Hepatocyte (in vitro differentiated cells): ENCODE data around the gene JCHAIN. TPM values are rescaled to one million over a fixed set of nuclear protein-coding genes. Genes with fewer than 3 reads are reported as not detected.
"Not testable (repeated sequence)": the region's sequence is repeated elsewhere in the genome, so short reads cannot be mapped to it uniquely, and the experiment has no call there.

ENCODE experiments used
- DNase-seq: peaks from one replicate; pipeline ENCODE4 v3.0.0-alpha.2; 2016; ENCODE audit warnings: low spot score
- H2AFZ ChIP-seq: fragments of 200-600 bp; sonication (generic); 2 replicates; pipeline ENCODE4 v1.6.0; 2016; ENCODE audit warnings: antibody characterized with exemption, mild to moderate bottlenecking
- H3K27ac ChIP-seq: fragments of 200-600 bp; sonication (generic); 2 replicates; pipeline ENCODE4 v1.5.1; 2016; ENCODE audit warnings: mild to moderate bottlenecking
- H3K27me3 ChIP-seq: fragments of 200-600 bp; sonication (generic); 2 replicates; pipeline ENCODE4 v1.6.1; 2016
- H3K36me3 ChIP-seq: fragments of 200-600 bp; sonication (generic); replicated peaks from 2 replicates; pipeline ENCODE4 v1.5.1; 2016; ENCODE audit warnings: low read depth; ENCODE audit not compliant: insufficient read depth
- H3K4me1 ChIP-seq: fragments of 200-600 bp; sonication (generic); 2 replicates; pipeline ENCODE4 v1.5.1; 2016; ENCODE audit warnings: mild to moderate bottlenecking, moderate library complexity; ENCODE audit not compliant: insufficient read depth
- H3K4me2 ChIP-seq: fragments of 200-600 bp; sonication (generic); 2 replicates; pipeline ENCODE4 v1.6.0; 2016
- H3K4me3 ChIP-seq: fragments of 200-600 bp; sonication (generic); 2 replicates; pipeline ENCODE4 v1.5.1; 2016; ENCODE audit warnings: mild to moderate bottlenecking
- H3K79me2 ChIP-seq: fragments of 200-600 bp; sonication (generic); 2 replicates; pipeline ENCODE4 v1.6.0; 2017; ENCODE audit warnings: mild to moderate bottlenecking
- H3K9me2 ChIP-seq: fragments of 200-600 bp; sonication (generic); replicated peaks from 2 replicates; pipeline ENCODE4 v1.6.0; 2017; ENCODE audit warnings: mild to moderate bottlenecking; ENCODE audit not compliant: insufficient read depth
- H3K9me3 ChIP-seq: fragments of 200-600 bp; sonication (generic); 2 replicates; pipeline ENCODE4 v1.5.1; 2016; ENCODE audit warnings: low read depth, mild to moderate bottlenecking
- H4K20me1 ChIP-seq: fragments of 200-600 bp; sonication (generic); 2 replicates; pipeline ENCODE4 v1.6.0; 2016; ENCODE audit warnings: mild to moderate bottlenecking; ENCODE audit not compliant: insufficient read depth, poor library complexity, severe bottlenecking
- CTCF ChIP-seq: fragments of 200-600 bp; sonication (generic); IDR thresholded peaks from 2 replicates; pipeline ENCODE4 v1.5.1; 2016; ENCODE audit warnings: antibody characterized with exemption, mild to moderate bottlenecking; ENCODE audit not compliant: poor library complexity
- EZH2 ChIP-seq: fragments of 200-600 bp; sonication (generic); IDR thresholded peaks from 2 replicates; pipeline ENCODE4 v1.6.1; 2016; ENCODE audit warnings: antibody characterized with exemption, mild to moderate bottlenecking, borderline replicate concordance
- EZH2phosphoT487 ChIP-seq: fragments of 200-600 bp; sonication (generic); IDR thresholded peaks from one replicate; pipeline ENCODE4 v1.6.1; 2018; ENCODE audit warnings: antibody characterized with exemption, mild to moderate bottlenecking, low read depth, moderate library complexity; ENCODE audit not compliant: unreplicated experiment, severe bottlenecking
- whole genome bisulfite sequencing: methylation state at CpG from one replicate; pipeline ENCODE4 v1.1.6; 2016; ENCODE audit warnings: low lambda C conversion rate; ENCODE audit errors: missing lambda C conversion rate; 5-methylcytosine and 5-hydroxymethylcytosine counted together
- polyA plus RNA-seq: library from polyadenylated mRNA; unstranded; fragments of >200 nt; fragmentation: Nextera tagmentation; extraction: Ambion mirVana; gene quantifications from 2 replicates; pipeline ENCODE4 v1.2.1, GENCODE V29; 2016
- total RNA-seq: library from RNA; depleted of rRNA; stranded (reverse); fragments of >200 nt; gene quantifications from 2 replicates; pipeline ENCODE4 v1.2.3, GENCODE V29; 2014

The JCHAIN gene
- total and polyA plus RNA-seq, 2 experiments from 2014 or later: not detected

GRCh38 chr4:70704931-70705182 is 38.5 kb upstream of the JCHAIN start:
- no peaks in the 10 kb centered on the region for H4K20me1 ChIP-seq
- H3K9me2 ChIP-seq: no peaks in the 10 kb centered on the region
- no peak for DNase-seq
- peak overlapping the region; percentile 94 for H3K27ac ChIP-seq
- no peaks in the 10 kb centered on the region for H3K27me3 ChIP-seq
- H3K4me3 ChIP-seq: peak overlapping the region; percentile 49
- WGBS: 1% methylated on average over 14 of the region's 39 CpGs
- peak overlapping the region; percentile 66 for H2AFZ ChIP-seq
- H3K36me3 ChIP-seq: no peaks in the 10 kb centered on the region
- H3K4me1 ChIP-seq: peaks cover 11% of the 10 kb centered on the region
- H3K4me2 ChIP-seq: peak overlapping the region; percentile 87
- H3K79me2 ChIP-seq: peaks cover 35% of the 10 kb centered on the region
- H3K9me3 ChIP-seq: no peaks in the 10 kb centered on the region
- TF ChIP-seq CTCF (no peak), EZH2phosphoT487 (no peak), EZH2 (no peak)

GRCh38 chr4:70704215-70704930 is 38.1 kb upstream of the JCHAIN start:
- no peaks in the 10 kb centered on the region for H3K27me3 ChIP-seq
- peaks cover 30% of the 10 kb centered on the region for H3K79me2 ChIP-seq
- peak overlapping the region; percentile 87 for H3K4me2 ChIP-seq
- DNase-seq: peak; percentile 95
- TF ChIP-seq CTCF: peak; percentile 57
- no peak for TF ChIP-seq EZH2phosphoT487
- no peak for TF ChIP-seq EZH2
- H2AFZ ChIP-seq: peak overlapping the region; percentile 66
- WGBS: 2% methylated on average over 28 of the region's 58 CpGs
- H4K20me1 ChIP-seq: no peaks in the 10 kb centered on the region
- H3K27ac ChIP-seq: peak overlapping the region; percentile 94
- peak overlapping the region; percentile 49 for H3K4me3 ChIP-seq
- H3K9me2 ChIP-seq: no peaks in the 10 kb centered on the region
- no peaks in the 10 kb centered on the region for H3K36me3 ChIP-seq
- no peaks in the 10 kb centered on the region for H3K9me3 ChIP-seq
- peaks cover 11% of the 10 kb centered on the region for H3K4me1 ChIP-seq

- no peaks in the 10 kb centered on the region for H3K9me2 ChIP-seq
- TF ChIP-seq EZH2 (no peak), EZH2phosphoT487 (no peak), CTCF (no peak)
- no peaks in the 10 kb centered on the region for H3K9me3 ChIP-seq
- no peaks in the 10 kb centered on the region for H3K27me3 ChIP-seq
- H3K79me2 ChIP-seq: peaks cover 24% of the 10 kb centered on the region
- H3K4me1 ChIP-seq: peaks cover 11% of the 10 kb centered on the region
- DNase-seq: peak; percentile 12
- H4K20me1 ChIP-seq: no peaks in the 10 kb centered on the region
- no peaks in the 10 kb centered on the region for H3K36me3 ChIP-seq
- peak overlapping the region; percentile 87 for H3K4me2 ChIP-seq
- H3K27ac ChIP-seq: peak overlapping the region; percentile 94
- peak overlapping the region; percentile 66 for H2AFZ ChIP-seq
- 3% methylated on average over 11 of the region's 11 CpGs for WGBS
- peak overlapping the region; percentile 49 for H3K4me3 ChIP-seq
Measured at GRCh38 chr4:70703619-70704214, 37.4 kb upstream of the JCHAIN start.

GRCh38 chr4:70702592-70702991 is 36.3 kb upstream of the JCHAIN start:
- not testable (repeated sequence) for DNase-seq, H3K27ac ChIP-seq, H3K9me2 ChIP-seq, H2AFZ ChIP-seq, H3K4me3 ChIP-seq, H3K4me2 ChIP-seq, H3K27me3 ChIP-seq, H3K36me3 ChIP-seq, H3K9me3 ChIP-seq, H4K20me1 ChIP-seq
- Histone ChIP-seq H3K4me1 (peaks cover 11% of the 10 kb centered on the region), H3K79me2 (peaks cover 12% of the 10 kb centered on the region)
- 57% methylated on average over 2 of the region's 2 CpGs for WGBS
